GM12874 (cell line): ENCODE results near the gene PPP1R8.

Experiments
- CTCF ChIP-seq: IDR thresholded peaks from 2 replicates; pipeline ENCODE4 v1.5.1; 2011; ENCODE audit warnings: low read depth, mild to moderate bottlenecking, control low read depth, low read length, moderate library complexity; ENCODE audit not compliant: insufficient read depth

The PPP1R8 gene

GRCh38 chr1:27862671-27863537, 32.3 kb downstream of the PPP1R8 start:
- TF ChIP-seq CTCF = no peak

GRCh38 chr1:27863538-27863915, 32.9 kb downstream of the PPP1R8 start:
- TF ChIP-seq CTCF = no peak

GRCh38 chr1:27864264-27864895, 33.8 kb downstream of the PPP1R8 start:
- TF ChIP-seq CTCF = no peak

GRCh38 chr1:27865821-27866220, 35.2 kb downstream of the PPP1R8 start:
- no peak for TF ChIP-seq CTCF

GRCh38 chr1:27868556-27868931, 38.0 kb downstream of the PPP1R8 start:
- TF ChIP-seq CTCF = no peak

GRCh38 chr1:27868932-27869718, 38.5 kb downstream of the PPP1R8 start:
- TF ChIP-seq CTCF = no peak

- no peak for TF ChIP-seq CTCF
Measured at GRCh38 chr1:27869719-27870085, 39.1 kb downstream of the PPP1R8 start.
